Uterus (tissue), 4 donors: ENCODE data around the gene MEX3C. TPM values are rescaled to one million over a fixed set of nuclear protein-coding genes. Genes with fewer than 3 reads are reported as not detected.

ENCODE experiments used
- DNase-seq, 2 donors: peaks; one replicate each; pipeline ENCODE4 v3.0.0-alpha.2; 2019 to 2020
- H3K27ac ChIP-seq, 2 donors: fragments of 200-600 bp; sonication (generic); 1 replicate in 1 of 2; 2 replicates in 1 of 2; pipeline ENCODE4 v1.5.1; 2016 to 2018
- H3K27me3 ChIP-seq, 2 donors: fragments of 200-600 bp; sonication (generic); one replicate each; pipeline ENCODE4 v1.5.1; 2018 to 2019; ENCODE audit warnings: control low read depth in 1 of 2
- H3K36me3 ChIP-seq, 2 donors: fragments of 200-600 bp; sonication (generic); one replicate each; pipeline ENCODE4 v1.5.1; 2019; ENCODE audit warnings: control low read depth in 1 of 2
- H3K4me1 ChIP-seq, 2 donors: fragments of 200-600 bp; sonication (generic); one replicate each; pipeline ENCODE4 v1.5.1; 2018 to 2019; ENCODE audit warnings: control low read depth in 1 of 2
- H3K4me3 ChIP-seq, 2 donors: fragments of 200-600 bp; sonication (generic); 1 replicate in 1 of 2; 2 replicates in 1 of 2; pipeline ENCODE4 v1.5.1; 2018 to 2019; ENCODE audit warnings: mild to moderate bottlenecking in 1 of 2
- H3K9me3 ChIP-seq, 2 donors: fragments of 200-600 bp; sonication (generic); one replicate each; pipeline ENCODE4 v1.5.1; 2019; ENCODE audit warnings: control low read depth in 1 of 2
- CTCF ChIP-seq, 4 experiments: fragments of 200-600 bp in 2 of 4; fragments of 450-650 bp in 2 of 4; sonication (generic) in 2 of 4; IDR thresholded peaks; one replicate each; pipeline ENCODE4 v1.5.1; 2016 to 2019; ENCODE audit warnings: antibody characterized with exemption in 4 of 4, mild to moderate bottlenecking in 2 of 4, moderate library complexity in 1 of 4
- POLR2A ChIP-seq, 2 donors: fragments of 450-650 bp; IDR thresholded peaks; one replicate each; pipeline ENCODE4 v1.6.1; 2016; ENCODE audit warnings: antibody characterized with exemption in 2 of 2, mild to moderate bottlenecking in 1 of 2, moderate library complexity in 1 of 2
- intact Hi-C: fragments of 100-400 bp; cut with DNase I; formaldehyde crosslinking; loops from one replicate; pipeline ENCODE4 v1.15.1; 2023; ENCODE audit warnings: low total_unique reads
- total RNA-seq, 4 donors: library from RNA; depleted of rRNA in 3 of 4; stranded (reverse); fragments of >200 nt in 3 of 4; gene quantifications; one replicate each; pipeline versions ENCODE4 v1.1.0 to v1.2.4, GENCODE V29; 2014 to 2023
- donor health status: DM: yes; HTN: yes; CAD: no.

The MEX3C gene
- total RNA-seq, 4 donors from 2014 or later, result 20.7 to 69.4 (median 40.7) TPM

GRCh38 chr18:51184091-51184457 is 13.4 kb downstream of the MEX3C start:
- DNase-seq, result no peak
- no peaks in the 10 kb centered on the region for H3K27me3 ChIP-seq
- no peaks in the 10 kb centered on the region for H3K36me3 ChIP-seq
- no peak for TF ChIP-seq CTCF (IDR thresholded peaks at IDR 0.05)
- no peak overlapping the region for H3K4me3 ChIP-seq
- intact Hi-C loops, result no loop called here
- peaks cover 3 to 4% of the 10 kb centered on the region in 2 donors for H3K4me1 ChIP-seq
- no peaks in the 10 kb centered on the region for H3K9me3 ChIP-seq
- H3K27ac ChIP-seq, result no peak overlapping the region

GRCh38 chr18:51183372-51184090 is 13.9 kb downstream of the MEX3C start:
- no peaks in the 10 kb centered on the region for H3K9me3 ChIP-seq
- intact Hi-C loops, result no loop called here
- peaks cover 3 to 4% of the 10 kb centered on the region in 2 donors for H3K4me1 ChIP-seq
- H3K4me3 ChIP-seq, result no peak overlapping the region
- H3K36me3 ChIP-seq, result no peaks in the 10 kb centered on the region
- H3K27me3 ChIP-seq, result no peaks in the 10 kb centered on the region
- H3K27ac ChIP-seq, result no peak overlapping the region
- DNase-seq, result no peak
- TF ChIP-seq CTCF (IDR thresholded peaks at IDR 0.05), result no peak
- no peak for TF ChIP-seq POLR2A (IDR thresholded peaks at IDR 0.05)

- intact Hi-C loops, result no loop called here
- Histone ChIP-seq H3K9me3 (no peaks in the 10 kb centered on the region), H3K27ac (no peak overlapping the region)
Observed at GRCh38 chr18:51182824-51183223, 14.7 kb downstream of the MEX3C start.

GRCh38 chr18:51171625-51172259 is 25.7 kb downstream of the MEX3C start:
- H3K4me1 ChIP-seq, result no peaks in the 10 kb centered on the region
- H3K27me3 ChIP-seq, result no peaks in the 10 kb centered on the region
- intact Hi-C loops, result no loop called here
- H3K4me3 ChIP-seq, result no peak overlapping the region
- no peaks in the 10 kb centered on the region for H3K9me3 ChIP-seq
- no peak for TF ChIP-seq POLR2A (IDR thresholded peaks at IDR 0.05)
- no peak for TF ChIP-seq CTCF (IDR thresholded peaks at IDR 0.05)
- no peaks in the 10 kb centered on the region for H3K36me3 ChIP-seq
- H3K27ac ChIP-seq, result no peak overlapping the region
- no peak for DNase-seq

More at GRCh38 chr18:51182824-51183223, 14.7 kb downstream of the MEX3C start:
- Histone ChIP-seq H3K4me1 (peaks cover 3 to 4% of the 10 kb centered on the region in 2 donors), H3K27me3 (no peaks in the 10 kb centered on the region), H3K36me3 (no peaks in the 10 kb centered on the region), H3K4me3 (no peak overlapping the region)
- DNase-seq, result no peak
- TF ChIP-seq POLR2A (IDR thresholded peaks at IDR 0.05) (no peak), CTCF (IDR thresholded peaks at IDR 0.05) (no peak)

GRCh38 chr18:51171223-51171622 is 26.3 kb downstream of the MEX3C start:
- H3K27ac ChIP-seq, result no peak overlapping the region
- no peak overlapping the region for H3K4me3 ChIP-seq
- H3K4me1 ChIP-seq, result no peaks in the 10 kb centered on the region
- DNase-seq, result no peak
- H3K9me3 ChIP-seq, result no peaks in the 10 kb centered on the region
- H3K36me3 ChIP-seq, result no peaks in the 10 kb centered on the region
- TF ChIP-seq POLR2A (IDR thresholded peaks at IDR 0.05) (no peak), CTCF (IDR thresholded peaks at IDR 0.05) (no peak)
- intact Hi-C loops, result no loop called here
- no peaks in the 10 kb centered on the region for H3K27me3 ChIP-seq
